ENCODE results near the gene SH3BP2. TPM values are rescaled to one million over a fixed set of nuclear protein-coding genes. Genes with fewer than 3 reads are reported as not detected.
A peak's percentile ranks its signal among the peaks of the same experiment; 100 is the strongest.

Gene SH3BP2
- total RNA-seq, 2 donors from 2014 or later: 29.0 to 33.5 TPM

DNA sequence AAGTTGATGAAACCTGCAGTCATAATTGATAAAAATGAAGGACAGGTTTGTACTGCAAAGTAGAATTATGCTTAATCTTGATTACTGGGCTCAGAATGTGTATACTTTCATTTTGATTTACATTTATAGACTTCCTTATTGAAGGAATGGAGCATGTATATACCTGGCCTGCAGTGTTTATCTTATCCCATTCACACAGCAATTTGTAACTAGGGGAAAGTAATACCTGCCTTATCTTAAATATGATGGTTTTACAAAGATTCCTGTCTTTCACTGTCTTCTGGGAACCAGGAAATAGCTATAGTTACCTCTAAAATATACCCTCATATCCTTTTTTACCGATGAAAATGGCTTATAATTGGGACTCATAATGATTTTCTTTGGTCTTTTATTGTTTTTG, 80.4 kb downstream of the SH3BP2 start:
- H3K9me3 ChIP-seq: no peaks in the 10 kb centered on the region
- TF ChIP-seq, protein P1, sequence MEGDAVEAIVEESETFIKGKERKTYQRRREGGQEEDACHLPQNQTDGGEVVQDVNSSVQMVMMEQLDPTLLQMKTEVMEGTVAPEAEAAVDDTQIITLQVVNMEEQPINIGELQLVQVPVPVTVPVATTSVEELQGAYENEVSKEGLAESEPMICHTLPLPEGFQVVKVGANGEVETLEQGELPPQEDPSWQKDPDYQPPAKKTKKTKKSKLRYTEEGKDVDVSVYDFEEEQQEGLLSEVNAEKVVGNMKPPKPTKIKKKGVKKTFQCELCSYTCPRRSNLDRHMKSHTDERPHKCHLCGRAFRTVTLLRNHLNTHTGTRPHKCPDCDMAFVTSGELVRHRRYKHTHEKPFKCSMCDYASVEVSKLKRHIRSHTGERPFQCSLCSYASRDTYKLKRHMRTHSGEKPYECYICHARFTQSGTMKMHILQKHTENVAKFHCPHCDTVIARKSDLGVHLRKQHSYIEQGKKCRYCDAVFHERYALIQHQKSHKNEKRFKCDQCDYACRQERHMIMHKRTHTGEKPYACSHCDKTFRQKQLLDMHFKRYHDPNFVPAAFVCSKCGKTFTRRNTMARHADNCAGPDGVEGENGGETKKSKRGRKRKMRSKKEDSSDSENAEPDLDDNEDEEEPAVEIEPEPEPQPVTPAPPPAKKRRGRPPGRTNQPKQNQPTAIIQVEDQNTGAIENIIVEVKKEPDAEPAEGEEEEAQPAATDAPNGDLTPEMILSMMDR (IDR thresholded peaks at IDR 0.05): no peak
- no peak for TF ChIP-seq POLR2A (IDR thresholded peaks at IDR 0.05)
- 41 to 44% methylated on average over 1 of the region's 1 CpG for WGBS, 2 donors
- no peaks in the 10 kb centered on the region for H3K36me3 ChIP-seq (replicated peaks in 1 of 2; ENCODE audit: insufficient read depth in 1 of 2, low read depth in 2 of 2)
- intact Hi-C loops (cut with DNase I): no loop called here
- H3K27me3 ChIP-seq: no peaks in the 10 kb centered on the region
- no peak overlapping the region for H3K4me3 ChIP-seq
- ATAC-seq: no peak
- H3K4me1 ChIP-seq: peaks cover 37% of the 10 kb centered on the region
- DNase-seq: no peak
- peak overlapping the region in 2 of 4 donors; percentile 22 to 33 for H3K27ac ChIP-seq

DNA sequence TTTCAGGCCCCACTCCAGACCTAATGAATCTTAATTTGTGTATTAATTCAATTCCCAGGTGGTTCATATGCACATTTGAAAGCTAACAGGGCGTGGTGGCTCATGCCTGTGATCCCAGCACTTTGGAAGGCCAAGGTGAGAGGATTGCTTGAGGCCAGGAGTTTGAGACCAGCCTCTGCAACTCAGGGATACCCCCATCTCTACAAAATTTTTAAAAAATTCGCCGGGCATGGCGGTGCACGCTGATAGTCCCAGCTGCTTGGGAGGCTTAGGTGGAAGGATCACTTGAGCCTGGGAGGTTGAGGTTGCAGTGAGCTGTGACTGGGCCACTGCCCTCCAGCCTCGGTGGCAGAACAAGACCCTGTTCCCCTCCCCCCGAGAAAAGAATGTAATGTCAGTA, 82.0 kb downstream of the SH3BP2 start:
- Histone ChIP-seq H3K36me3 (replicated peaks in 1 of 2; ENCODE audit: insufficient read depth in 1 of 2, low read depth in 2 of 2) (no peaks in the 10 kb centered on the region), H3K4me3 (no peak overlapping the region), H3K4me1 (peaks cover 22% of the 10 kb centered on the region), H3K9me3 (no peaks in the 10 kb centered on the region), H3K27ac (no peak overlapping the region), H3K27me3 (no peaks in the 10 kb centered on the region)
- intact Hi-C loops (cut with DNase I): no loop called here
- 88 to 92% methylated on average over 5 to 7 of the region's 7 CpGs for WGBS, 2 donors
- no peak for TF ChIP-seq POLR2A (IDR thresholded peaks at IDR 0.05)
- TF ChIP-seq, protein P1 (IDR thresholded peaks at IDR 0.05): no peak
- no peak for DNase-seq
- ATAC-seq: no peak

- intact Hi-C loops (cut with DNase I): no loop called here
- TF ChIP-seq, protein P1 (IDR thresholded peaks at IDR 0.05): no peak
- TF ChIP-seq POLR2A (IDR thresholded peaks at IDR 0.05): no peak
- no peak overlapping the region for H3K27ac ChIP-seq
- no peaks in the 10 kb centered on the region for H3K27me3 ChIP-seq
- no peak overlapping the region for H3K4me3 ChIP-seq
- WGBS, 2 donors: 80 to 87% methylated on average over 3 of the region's 3 CpGs
- DNase-seq: no peak
- no peaks in the 10 kb centered on the region for H3K9me3 ChIP-seq
- no peak for ATAC-seq
- H3K4me1 ChIP-seq: peaks cover 15% of the 10 kb centered on the region
- H3K36me3 ChIP-seq (replicated peaks in 1 of 2; ENCODE audit: insufficient read depth in 1 of 2, low read depth in 2 of 2): no peaks in the 10 kb centered on the region
Measured at GRCh38 chr4:2875556-2875955, 82.7 kb downstream of the SH3BP2 start.

DNA sequence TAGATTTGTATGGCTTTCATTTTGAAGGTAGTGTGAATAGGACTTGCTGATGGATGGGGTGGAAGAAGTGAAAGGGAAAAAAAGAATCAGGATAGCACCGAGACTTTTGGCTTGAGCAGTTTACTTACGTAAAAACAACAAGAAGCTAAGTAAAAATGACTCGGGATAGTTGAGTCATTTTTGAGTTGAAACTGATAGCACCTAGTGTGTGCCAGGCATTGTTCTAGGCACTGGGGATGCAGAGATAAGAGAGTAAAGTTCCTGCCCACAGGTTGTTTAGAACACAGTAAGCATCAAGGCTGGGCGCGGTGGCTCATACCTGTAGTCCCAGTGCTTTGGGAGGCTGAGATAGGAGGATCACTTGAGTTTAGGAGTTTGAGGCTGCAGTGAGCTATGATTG, 85.5 kb downstream of the SH3BP2 start:
- 84 to 86% methylated on average over 5 of the region's 5 CpGs for WGBS, 2 donors
- intact Hi-C loops (cut with DNase I): no loop called here
- peaks cover 3% of the 10 kb centered on the region in 2 donors for H3K36me3 ChIP-seq (replicated peaks in 1 of 2; ENCODE audit: insufficient read depth in 1 of 2, low read depth in 2 of 2)
- H3K9me3 ChIP-seq: no peaks in the 10 kb centered on the region
- H3K27ac ChIP-seq: no peak overlapping the region
- ATAC-seq (no peak), DNase-seq (no peak)
- peaks cover 10% of the 10 kb centered on the region for H3K4me1 ChIP-seq
- TF ChIP-seq POLR2A (IDR thresholded peaks at IDR 0.05): no peak
- TF ChIP-seq, protein P1 (IDR thresholded peaks at IDR 0.05): no peak
- no peaks in the 10 kb centered on the region for H3K27me3 ChIP-seq
- no peak overlapping the region for H3K4me3 ChIP-seq

GRCh38 chr4:2879026-2879425, 86.1 kb downstream of the SH3BP2 start:
- no peak for ATAC-seq
- H3K36me3 ChIP-seq (replicated peaks in 1 of 2; ENCODE audit: insufficient read depth in 1 of 2, low read depth in 2 of 2): peaks cover 3 to 4% of the 10 kb centered on the region in 2 donors
- no peaks in the 10 kb centered on the region for H3K9me3 ChIP-seq
- WGBS, 2 donors: 82 to 83% methylated on average over 5 of the region's 5 CpGs
- no peak overlapping the region for H3K27ac ChIP-seq
- no peak overlapping the region for H3K4me3 ChIP-seq
- intact Hi-C loops (cut with DNase I): no loop called here
- peaks cover 3% of the 10 kb centered on the region for H3K4me1 ChIP-seq
- H3K27me3 ChIP-seq: no peaks in the 10 kb centered on the region
- no peak for DNase-seq
- no peak for TF ChIP-seq POLR2A (IDR thresholded peaks at IDR 0.05)
- TF ChIP-seq, protein P1 (IDR thresholded peaks at IDR 0.05): no peak

Data from body of pancreas (tissue), 4 donors.